Immature natural killer cell (primary cell): ENCODE results near the gene DCLK1. TPM values are rescaled to one million over a fixed set of nuclear protein-coding genes. Genes with fewer than 3 reads are reported as not detected.

ENCODE experiments used
- DNase-seq, 3 donors: peaks; one replicate each; pipeline ENCODE4 v3.0.0; 2022; ENCODE audit warnings: mixed read lengths in 1 of 3
- H3K27ac Mint-ChIP-seq, 6 donors: one replicate each; pipeline ENCODE4 v1.8.0; 2020; ENCODE audit warnings: mixed read lengths in 6 of 6, mild to moderate bottlenecking in 5 of 6, inconsistent platforms in 4 of 6, moderate library complexity in 3 of 6
- H3K27me3 Mint-ChIP-seq, 3 donors: one replicate each; pipeline ENCODE4 v1.8.0; 2020 to 2021; ENCODE audit warnings: low read depth in 3 of 3, mild to moderate bottlenecking in 3 of 3, mixed read lengths in 3 of 3, moderate library complexity in 3 of 3, inconsistent platforms in 1 of 3
- H3K36me3 Mint-ChIP-seq, 3 donors: one replicate each; pipeline ENCODE4 v1.8.0; 2020; ENCODE audit warnings: mixed read lengths in 3 of 3, inconsistent platforms in 2 of 3, mild to moderate bottlenecking in 2 of 3
- H3K4me1 Mint-ChIP-seq, 2 donors: one replicate each; pipeline ENCODE4 v1.8.0; 2020; ENCODE audit warnings: inconsistent platforms in 2 of 2, mild to moderate bottlenecking in 2 of 2, mixed read lengths in 2 of 2, moderate library complexity in 1 of 2
- H3K4me3 Mint-ChIP-seq, 5 donors: one replicate each; pipeline ENCODE4 v1.8.0; 2020; ENCODE audit warnings: mild to moderate bottlenecking in 5 of 5, mixed read lengths in 5 of 5, inconsistent platforms in 3 of 5, moderate library complexity in 3 of 5
- H3K9me3 Mint-ChIP-seq, 6 donors: one replicate each; pipeline ENCODE4 v1.8.0; 2020; ENCODE audit warnings: mild to moderate bottlenecking in 6 of 6, mixed read lengths in 6 of 6, inconsistent platforms in 4 of 6, moderate library complexity in 3 of 6
- polyA plus RNA-seq, 3 donors: library from polyadenylated mRNA; unstranded; fragments of 300-500 nt; fragmentation: Illumina TruSeq; gene quantifications; one replicate each; pipeline ENCODE4 v1.2.3, GENCODE V29; 2021

The DCLK1 gene
- polyA plus RNA-seq, 3 donors from 2014 or later: not detected

DNA sequence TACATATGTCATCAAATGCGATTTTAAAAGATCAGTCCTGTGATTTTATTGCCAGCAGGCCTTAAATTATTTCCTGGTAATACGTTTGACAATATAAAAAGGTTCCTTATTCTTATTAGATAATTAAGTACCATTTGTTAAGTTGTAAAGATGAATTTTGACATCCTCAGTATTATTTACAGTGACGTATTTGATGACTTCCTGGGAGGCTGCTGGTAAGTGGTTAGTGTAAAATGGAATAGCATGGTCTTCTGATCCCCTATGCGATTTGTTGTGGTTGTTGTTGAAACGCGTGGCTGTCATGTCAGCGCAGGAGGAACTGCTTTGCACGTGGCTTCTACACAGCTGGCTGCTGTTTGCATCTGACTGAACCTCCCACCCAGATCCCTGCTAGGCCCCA is 99.7 kb downstream of the DCLK1 start:
- Mint-ChIP-seq H3K4me1 (no peaks in the 10 kb centered on the region), H3K4me3 (no peak overlapping the region), H3K9me3 (peaks cover 4 to 23% (median 13%) of the 10 kb centered on the region in 6 donors), H3K27me3 (peaks cover 0 to 2% (median 0%) of the 10 kb centered on the region in 3 donors), H3K27ac (no peak overlapping the region), H3K36me3 (no peaks in the 10 kb centered on the region)
- no peak for DNase-seq

DNA sequence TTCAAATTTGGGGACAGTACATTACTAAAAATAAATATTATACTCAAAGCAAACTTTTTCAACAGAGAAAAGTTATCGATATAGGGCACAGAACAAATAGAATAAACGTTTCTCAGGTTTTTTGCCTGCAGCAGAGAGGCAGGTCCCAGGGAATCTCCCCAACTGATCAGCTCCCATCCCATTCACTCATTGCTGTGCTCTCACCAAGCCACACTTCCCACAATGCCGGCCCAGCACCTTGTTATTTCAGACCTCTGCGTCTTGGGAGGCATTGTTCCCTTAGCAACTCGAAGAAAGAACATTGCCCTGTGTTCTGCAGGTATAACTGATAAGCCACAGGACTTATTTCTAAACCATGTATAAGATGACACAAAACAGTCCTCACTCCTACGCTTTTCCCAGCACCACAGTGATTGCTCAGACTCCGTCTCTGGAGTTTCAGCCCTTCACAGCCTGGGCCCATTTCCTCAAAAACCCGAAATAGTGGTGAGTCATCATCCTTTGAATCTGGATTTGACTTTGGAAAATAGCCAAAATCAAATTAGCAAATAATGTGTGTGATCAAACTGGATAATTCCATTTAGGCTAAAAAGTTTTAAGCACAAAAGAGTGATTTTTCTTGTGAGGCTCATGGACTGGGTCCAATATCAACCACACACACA is 100.4 kb downstream of the DCLK1 start:
- Mint-ChIP-seq H3K27me3 (peaks cover 0 to 2% (median 0%) of the 10 kb centered on the region in 3 donors), H3K4me3 (no peak overlapping the region), H3K4me1 (no peaks in the 10 kb centered on the region), H3K9me3 (peaks cover 4 to 28% (median 13%) of the 10 kb centered on the region in 6 donors), H3K27ac (no peak overlapping the region), H3K36me3 (no peaks in the 10 kb centered on the region)
- DNase-seq: no peak

DNA sequence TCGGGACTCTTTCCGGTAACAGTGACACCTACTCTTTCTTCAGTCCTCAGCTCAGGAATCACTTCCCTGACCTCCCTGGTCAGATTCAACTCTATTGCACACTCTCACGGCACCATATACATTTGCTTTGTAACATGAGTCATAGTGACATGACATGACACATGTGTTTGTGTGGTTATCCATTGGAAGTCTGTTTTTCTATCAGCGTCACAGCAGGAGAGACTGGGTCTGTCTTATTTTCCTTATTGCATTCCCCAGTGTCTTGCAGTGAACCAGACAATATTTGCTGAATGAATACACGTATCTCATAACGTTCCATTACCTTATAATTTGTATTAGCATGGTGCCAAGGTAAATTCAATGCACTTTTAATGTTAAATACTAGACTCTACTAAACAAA is 102.0 kb downstream of the DCLK1 start:
- no peak overlapping the region for H3K4me3 Mint-ChIP-seq
- no peaks in the 10 kb centered on the region for H3K27me3 Mint-ChIP-seq
- H3K36me3 Mint-ChIP-seq: no peaks in the 10 kb centered on the region
- H3K27ac Mint-ChIP-seq: no peak overlapping the region
- H3K9me3 Mint-ChIP-seq: peaks cover 4 to 28% (median 11%) of the 10 kb centered on the region in 6 donors
- no peaks in the 10 kb centered on the region for H3K4me1 Mint-ChIP-seq
- no peak for DNase-seq

DNA sequence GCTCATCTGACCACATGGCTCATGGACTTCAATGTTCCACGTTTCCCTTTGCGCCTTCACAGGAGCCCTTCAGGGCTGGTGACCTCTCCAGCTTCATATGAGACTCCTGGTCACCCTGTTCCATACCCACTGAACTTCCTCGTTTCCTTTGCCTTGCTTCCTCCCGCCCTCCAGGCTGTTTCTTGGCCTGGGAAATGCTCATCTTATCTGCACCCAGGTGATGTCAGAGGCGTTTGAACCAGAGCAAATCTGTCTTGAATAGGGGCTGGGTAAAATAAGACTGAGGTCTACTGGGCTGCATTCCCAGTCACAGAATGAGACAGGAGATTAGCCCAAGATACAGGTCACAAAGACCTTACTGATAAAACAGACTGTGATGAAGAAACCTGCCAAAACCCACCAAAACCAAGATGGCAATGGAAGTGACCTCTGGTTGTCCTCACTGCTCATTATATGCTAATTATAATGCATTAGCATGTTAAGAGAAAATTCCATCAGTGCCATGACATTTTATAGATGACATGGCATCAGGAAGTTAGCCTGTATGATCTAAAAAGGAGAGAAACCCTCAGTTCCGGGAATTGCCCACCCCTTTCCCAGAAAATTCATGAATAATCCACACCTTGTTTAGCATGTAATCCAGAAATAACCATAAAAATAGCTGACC is 102.7 kb downstream of the DCLK1 start:
- Mint-ChIP-seq H3K4me1 (no peaks in the 10 kb centered on the region), H3K27ac (no peak overlapping the region), H3K4me3 (no peak overlapping the region), H3K27me3 (no peaks in the 10 kb centered on the region), H3K9me3 (peaks cover 4 to 30% (median 14%) of the 10 kb centered on the region in 6 donors), H3K36me3 (no peaks in the 10 kb centered on the region)
- no peak for DNase-seq

DNA sequence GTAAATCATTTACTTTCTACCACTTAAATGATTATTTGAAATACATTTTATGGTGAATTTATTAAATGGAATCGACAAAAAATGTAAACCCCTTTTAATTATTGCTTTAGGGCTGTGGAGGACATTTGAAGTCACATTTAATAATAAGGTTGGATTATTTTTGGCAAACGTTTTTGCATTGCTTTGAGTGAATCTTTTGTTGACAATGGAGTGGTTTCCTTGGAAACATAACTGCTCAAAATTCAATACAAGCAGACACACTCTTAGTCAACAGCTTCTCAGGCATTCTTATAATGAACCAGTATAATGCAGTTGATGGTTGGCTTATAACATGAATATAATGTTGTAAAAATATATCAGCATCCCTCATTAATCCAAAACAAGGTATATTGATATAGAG is 104.7 kb downstream of the DCLK1 start:
- DNase-seq: no peak
- H3K27me3 Mint-ChIP-seq: no peaks in the 10 kb centered on the region
- no peaks in the 10 kb centered on the region for H3K36me3 Mint-ChIP-seq

DNA sequence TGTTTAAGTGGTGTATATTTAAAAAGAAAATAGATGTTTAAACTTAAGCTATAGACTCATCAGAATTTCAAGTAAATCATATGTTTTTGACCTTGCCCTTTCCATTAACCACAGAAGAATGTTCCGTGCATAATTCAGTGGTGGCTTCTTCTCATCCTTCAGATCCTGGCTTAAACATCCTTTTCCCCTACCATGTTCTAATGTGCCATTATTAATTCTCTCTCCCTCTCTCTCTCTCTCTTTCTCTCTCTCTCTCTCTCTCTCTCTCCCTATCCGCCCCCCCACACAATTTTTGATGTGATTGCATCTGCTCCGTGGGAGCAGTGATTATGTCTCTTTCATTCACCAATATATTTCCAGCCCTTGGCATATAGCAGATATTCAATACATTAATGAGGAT is 116.4 kb downstream of the DCLK1 start:
- Mint-ChIP-seq H3K4me3 (no peak overlapping the region), H3K27ac (no peak overlapping the region), H3K4me1 (no peaks in the 10 kb centered on the region), H3K9me3 (peaks cover 6 to 24% (median 12%) of the 10 kb centered on the region in 6 donors), H3K27me3 (peaks cover 0 to 2% (median 0%) of the 10 kb centered on the region in 3 donors), H3K36me3 (peaks cover 0 to 3% (median 0%) of the 10 kb centered on the region in 3 donors)
- DNase-seq: no peak

More for the DNA sequence above, 104.7 kb downstream of the DCLK1 start:
- H3K9me3 Mint-ChIP-seq: peaks cover 2 to 27% (median 9%) of the 10 kb centered on the region in 6 donors
- no peak overlapping the region for H3K27ac Mint-ChIP-seq
- no peaks in the 10 kb centered on the region for H3K4me1 Mint-ChIP-seq
- no peak overlapping the region for H3K4me3 Mint-ChIP-seq

DNA sequence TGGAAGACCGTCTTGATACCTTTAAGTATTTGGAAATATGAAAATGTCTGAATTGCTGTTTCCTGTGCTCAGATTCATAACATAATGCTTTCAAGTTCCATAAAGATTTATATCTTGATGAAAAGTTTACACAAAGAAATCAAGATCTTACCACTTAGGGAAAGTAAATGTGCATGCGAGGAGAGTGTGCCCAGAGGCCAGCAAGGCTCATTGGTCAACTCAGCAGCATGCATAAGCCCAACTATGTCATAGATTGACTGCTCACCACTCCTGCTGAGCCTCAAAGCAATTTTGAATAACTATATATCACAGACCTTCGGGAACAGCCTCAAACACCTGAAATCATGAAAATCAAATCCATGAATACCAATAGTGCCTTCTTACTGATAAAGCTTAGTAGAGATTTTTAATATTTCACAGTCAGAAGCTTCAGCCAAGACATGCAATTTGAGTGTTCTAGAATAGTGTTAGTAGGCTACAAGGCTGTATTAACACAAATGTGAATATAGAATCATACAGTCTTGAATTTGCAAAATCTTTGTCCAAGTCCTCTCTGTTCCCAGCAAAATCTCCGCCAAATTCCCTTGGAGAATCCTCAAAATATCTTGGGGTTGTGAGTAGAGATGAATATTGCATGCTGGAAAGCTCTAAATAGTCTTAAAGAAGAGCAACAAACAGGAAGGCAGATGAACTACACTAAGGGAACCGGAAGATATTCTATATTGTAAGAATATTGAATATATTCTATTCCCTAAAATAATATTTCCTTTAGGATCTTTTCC is 124.1 kb downstream of the DCLK1 start:
- Mint-ChIP-seq H3K27ac (no peak overlapping the region), H3K27me3 (no peaks in the 10 kb centered on the region), H3K36me3 (no peaks in the 10 kb centered on the region), H3K4me3 (no peak overlapping the region), H3K9me3 (peaks cover 2 to 16% (median 5%) of the 10 kb centered on the region in 6 donors), H3K4me1 (no peaks in the 10 kb centered on the region)
- no peak for DNase-seq

DNA sequence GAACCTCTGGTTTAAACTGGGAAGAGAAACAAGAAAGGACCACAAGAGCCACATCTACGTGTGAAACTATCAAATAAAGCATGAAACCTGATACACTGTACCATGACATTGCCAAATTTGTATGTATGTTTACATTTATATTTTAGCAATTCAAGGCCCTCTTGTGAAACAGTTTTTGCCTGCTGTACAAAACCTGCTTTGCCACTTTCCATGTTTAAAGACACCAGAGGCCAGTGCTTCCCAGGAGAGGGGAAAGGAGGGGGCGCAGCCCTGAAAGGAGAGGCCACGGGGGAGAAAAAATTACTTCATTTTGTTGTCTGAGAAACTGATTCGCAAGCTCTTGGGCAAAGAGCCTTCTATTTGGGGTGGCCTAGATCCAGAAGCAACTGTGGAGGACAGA is 124.8 kb downstream of the DCLK1 start:
- H3K4me1 Mint-ChIP-seq: no peaks in the 10 kb centered on the region
- H3K4me3 Mint-ChIP-seq: no peak overlapping the region
- DNase-seq: no peak
- H3K36me3 Mint-ChIP-seq: no peaks in the 10 kb centered on the region
- H3K9me3 Mint-ChIP-seq: peaks cover 2 to 16% (median 4%) of the 10 kb centered on the region in 6 donors
- H3K27ac Mint-ChIP-seq: no peak overlapping the region
- H3K27me3 Mint-ChIP-seq: no peaks in the 10 kb centered on the region

DNA sequence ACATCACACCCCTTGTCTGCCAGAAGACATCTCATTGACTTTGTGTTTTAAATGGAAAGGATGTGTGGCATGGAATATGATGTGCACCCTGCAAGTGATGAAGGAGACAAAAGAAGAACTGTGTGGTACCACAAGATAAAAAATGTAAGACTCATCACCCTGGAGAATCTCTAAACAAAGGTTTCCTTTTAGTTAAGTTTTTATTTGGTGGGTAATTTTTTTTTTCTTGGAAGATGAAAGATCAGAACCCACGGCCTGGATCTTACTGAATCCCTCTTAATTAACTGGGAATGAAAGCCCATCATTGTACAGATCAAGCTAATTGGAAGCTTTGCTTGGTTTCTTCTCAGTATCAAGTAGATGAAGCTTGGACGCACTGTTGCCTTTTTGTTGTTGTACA is 129.6 kb downstream of the DCLK1 start:
- no peak overlapping the region for H3K27ac Mint-ChIP-seq
- H3K4me1 Mint-ChIP-seq: no peaks in the 10 kb centered on the region
- H3K4me3 Mint-ChIP-seq: no peak overlapping the region
- no peaks in the 10 kb centered on the region for H3K27me3 Mint-ChIP-seq
- no peaks in the 10 kb centered on the region for H3K36me3 Mint-ChIP-seq
- H3K9me3 Mint-ChIP-seq: peaks cover 0 to 29% (median 9%) of the 10 kb centered on the region in 6 donors
- DNase-seq: no peak

DNA sequence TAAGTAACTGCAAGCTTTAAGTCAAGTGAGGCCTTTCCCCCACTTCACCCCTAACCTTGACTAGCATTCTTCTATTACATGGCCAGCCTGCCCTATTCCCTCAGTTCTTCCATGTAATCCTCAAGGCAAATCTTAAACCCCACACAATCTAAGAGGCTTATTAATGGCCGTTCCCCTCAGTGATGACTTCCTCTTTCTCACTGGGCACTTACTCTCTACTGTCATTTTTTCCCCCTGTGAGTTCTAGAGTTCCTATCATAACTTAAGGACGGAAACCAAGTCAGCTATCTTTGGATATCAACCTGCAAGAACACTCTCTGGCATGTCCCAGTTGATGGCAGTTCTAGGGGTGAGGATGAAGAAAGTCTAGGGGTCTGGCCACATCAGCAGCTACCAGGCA is 131.2 kb downstream of the DCLK1 start:
- H3K4me3 Mint-ChIP-seq: no peak overlapping the region
- H3K27me3 Mint-ChIP-seq: no peaks in the 10 kb centered on the region
- peaks cover 0 to 17% (median 6%) of the 10 kb centered on the region in 6 donors for H3K9me3 Mint-ChIP-seq
- DNase-seq: no peak
- H3K4me1 Mint-ChIP-seq: no peaks in the 10 kb centered on the region
- H3K27ac Mint-ChIP-seq: no peak overlapping the region
- no peaks in the 10 kb centered on the region for H3K36me3 Mint-ChIP-seq

DNA sequence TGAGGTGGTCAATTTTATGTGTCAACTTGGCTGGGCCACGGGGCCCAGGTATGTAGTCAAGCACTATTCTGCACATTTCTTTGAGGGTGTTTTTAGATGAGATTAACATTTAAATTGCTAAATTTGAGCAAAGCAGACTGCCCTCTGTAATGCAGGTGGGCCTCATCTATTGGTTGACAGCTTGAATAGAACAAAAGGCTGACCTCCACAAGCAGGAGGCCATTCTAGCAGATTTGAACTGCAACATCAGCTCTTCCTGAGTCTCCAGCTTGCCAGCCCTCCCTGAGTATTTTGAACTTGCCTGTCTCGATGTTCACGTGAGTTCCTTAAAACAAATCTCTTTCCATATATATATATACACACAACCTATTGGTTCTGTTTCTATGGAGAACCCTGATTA is 134.8 kb downstream of the DCLK1 start:
- Mint-ChIP-seq H3K9me3 (peaks cover 0 to 18% (median 7%) of the 10 kb centered on the region in 6 donors), H3K4me3 (no peak overlapping the region), H3K4me1 (no peaks in the 10 kb centered on the region), H3K27me3 (no peaks in the 10 kb centered on the region), H3K27ac (no peak overlapping the region), H3K36me3 (no peaks in the 10 kb centered on the region)
- no peak for DNase-seq

DNA sequence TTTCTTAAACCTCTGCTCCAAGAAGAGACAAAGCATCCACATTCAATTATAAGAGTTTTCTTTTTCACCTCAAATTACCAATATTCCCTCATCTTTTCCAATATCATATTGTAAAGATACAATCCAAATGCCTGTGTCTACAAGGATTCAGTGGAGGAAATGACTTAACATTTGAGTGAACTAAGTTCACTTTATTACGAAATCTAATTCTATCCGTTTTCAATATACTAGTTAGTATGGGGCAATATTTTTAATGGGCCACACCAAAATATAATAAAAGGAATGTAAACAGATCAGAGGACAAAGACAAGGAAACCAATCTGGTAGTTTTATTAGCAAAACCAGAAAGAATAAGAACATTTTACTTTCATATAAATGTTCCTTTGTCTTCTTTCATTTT is 136.0 kb downstream of the DCLK1 start:
- Mint-ChIP-seq H3K27me3 (no peaks in the 10 kb centered on the region), H3K4me3 (no peak overlapping the region), H3K4me1 (no peaks in the 10 kb centered on the region), H3K36me3 (no peaks in the 10 kb centered on the region), H3K9me3 (peaks cover 0 to 18% (median 10%) of the 10 kb centered on the region in 6 donors), H3K27ac (no peak overlapping the region)
- no peak for DNase-seq

DNA sequence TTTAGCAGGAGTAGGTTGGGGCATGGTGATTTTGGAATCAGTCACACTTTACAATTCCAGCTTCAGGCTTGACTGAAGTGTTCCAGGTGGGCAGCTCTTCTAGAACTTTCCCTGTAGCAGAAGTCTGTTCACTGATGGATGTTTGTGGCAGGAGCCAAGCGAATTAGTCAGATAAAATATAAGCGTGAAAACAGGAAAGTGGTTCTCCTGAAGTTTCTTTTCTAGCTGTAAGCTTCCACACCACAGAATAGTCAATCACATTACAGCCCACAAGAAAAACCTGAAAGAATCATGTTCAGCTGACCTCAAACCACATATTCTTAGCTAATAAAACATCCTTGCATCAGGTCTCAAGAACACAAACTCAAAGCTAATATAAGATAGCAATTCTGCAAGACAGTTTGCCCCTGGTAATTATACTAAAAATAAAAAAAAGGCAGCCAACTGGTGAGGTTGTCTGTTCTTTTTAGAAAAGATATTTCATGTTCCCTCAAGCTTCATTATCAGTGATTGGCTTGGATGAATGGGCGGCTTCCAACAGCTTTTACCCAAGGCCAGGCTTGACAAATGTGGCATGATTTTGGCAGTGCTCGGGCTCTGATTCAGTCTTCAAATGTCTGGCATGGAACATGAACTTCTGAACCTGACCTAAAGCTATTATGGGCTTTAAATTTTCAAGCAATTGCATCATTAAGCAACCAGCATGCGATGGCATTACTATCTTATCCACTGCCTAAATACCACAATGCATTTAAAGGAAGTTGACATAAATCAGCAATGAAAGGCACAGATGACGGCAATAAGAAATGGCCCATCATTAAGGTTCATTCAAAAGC is 136.8 kb downstream of the DCLK1 start:
- no peak overlapping the region for H3K4me3 Mint-ChIP-seq
- H3K27ac Mint-ChIP-seq: no peak overlapping the region
- H3K4me1 Mint-ChIP-seq: no peaks in the 10 kb centered on the region
- H3K36me3 Mint-ChIP-seq: no peaks in the 10 kb centered on the region
- DNase-seq: no peak
- no peaks in the 10 kb centered on the region for H3K27me3 Mint-ChIP-seq
- H3K9me3 Mint-ChIP-seq: peaks cover 0 to 14% (median 10%) of the 10 kb centered on the region in 6 donors
